Fibroblast of lung (primary cell): ENCODE measurements around the gene SLC35A4. TPM values are rescaled to one million over a fixed set of nuclear protein-coding genes. Genes with fewer than 3 reads are reported as not detected.
"Not testable (repeated sequence)": the region's sequence is repeated elsewhere in the genome, so short reads cannot be mapped to it uniquely, and the experiment has no call there.

Source experiments
- DNase-seq, 2 donors: peaks; one replicate each; pipeline versions ENCODE4 v3.0.0 to v3.0.0-alpha.2; 2010; ENCODE audit warnings: low read depth in 2 of 2
- H2AFZ ChIP-seq: 2 replicates; pipeline ENCODE4 v1.5.1; 2012; ENCODE audit warnings: low read length, control low read depth, inconsistent platforms
- H3K27ac ChIP-seq: 2 replicates; pipeline ENCODE4 v1.5.1; 2011; ENCODE audit warnings: low read length, control low read depth; ENCODE audit not compliant: insufficient read depth
- H3K27me3 ChIP-seq: 2 replicates; pipeline ENCODE4 v1.5.1; 2011; ENCODE audit warnings: mild to moderate bottlenecking, low read length; ENCODE audit not compliant: control insufficient read depth, insufficient read depth
- H3K36me3 ChIP-seq: 2 replicates; pipeline ENCODE4 v1.5.1; 2011; ENCODE audit warnings: low read length; ENCODE audit not compliant: control insufficient read depth, insufficient read depth
- H3K4me1 ChIP-seq: 2 replicates; pipeline ENCODE4 v1.5.1; 2011; ENCODE audit warnings: low read length; ENCODE audit not compliant: control insufficient read depth, insufficient read depth; ENCODE audit errors: extremely low read depth
- H3K4me2 ChIP-seq: 2 replicates; pipeline ENCODE4 v1.5.1; 2011; ENCODE audit warnings: low read length, control low read depth; ENCODE audit not compliant: insufficient read depth; ENCODE audit errors: extremely low read depth
- H3K4me3 ChIP-seq, 4 experiments: fragments of 200-600 bp in 1 of 4; sonication (generic) in 1 of 4; replicated peaks in 1 of 4; 2 replicates each; pipeline ENCODE4 v1.5.1; 2011 to 2016; ENCODE audit warnings: low read length in 4 of 4, low read depth in 3 of 4, mild to moderate bottlenecking in 3 of 4, control low read depth in 2 of 4, inconsistent platforms in 1 of 4, mixed read lengths in 1 of 4; ENCODE audit not compliant: insufficient read depth in 1 of 4; ENCODE audit errors: control extremely low read depth in 1 of 4
- H3K79me2 ChIP-seq: 2 replicates; pipeline ENCODE4 v1.5.1; 2012; ENCODE audit warnings: mild to moderate bottlenecking, low read length, inconsistent platforms; ENCODE audit not compliant: control insufficient read depth, insufficient read depth
- H3K9ac ChIP-seq: 2 replicates; pipeline ENCODE4 v1.5.1; 2011; ENCODE audit warnings: mild to moderate bottlenecking, low read length, control low read depth; ENCODE audit not compliant: insufficient read depth
- H3K9me3 ChIP-seq: 2 replicates; pipeline ENCODE4 v1.5.1; 2012; ENCODE audit warnings: low read depth, low read length; ENCODE audit not compliant: control insufficient read depth, insufficient read depth
- H4K20me1 ChIP-seq: 2 replicates; pipeline ENCODE4 v1.5.1; 2011; ENCODE audit warnings: low read length; ENCODE audit not compliant: control insufficient read depth, insufficient read depth; ENCODE audit errors: extremely low read depth
- EZH2 ChIP-seq: IDR thresholded peaks from 2 replicates; pipeline ENCODE4 v1.5.1; 2012; ENCODE audit warnings: low read length, control low read depth, mild to moderate bottlenecking; ENCODE audit errors: missing control alignments
- polyA plus RNA-seq, 2 donors: library from polyadenylated mRNA; depleted of rRNA in 1 of 2; stranded (reverse) in 1 of 2; unstranded in 1 of 2; fragments of >200 nt; gene quantifications; 2 replicates each; pipeline ENCODE4 v1.2.1, GENCODE V29; 2011 to 2012; ENCODE audit warnings: missing spikeins in 1 of 2
- total RNA-seq: library from RNA; depleted of rRNA; stranded (reverse); fragments of >200 nt; gene quantifications from 2 replicates; pipeline ENCODE4 v1.2.1, GENCODE V29; 2014
- TF ChIP-seq, protein P1 (sequence below), 2 donors: IDR thresholded peaks in 1 of 2; conservative IDR thresholded peaks in 1 of 2; 1 replicate in 1 of 2; 2 replicates in 1 of 2; pipeline ENCODE4 v1.5.1; 2011 to 2012; ENCODE audit warnings: low read length in 2 of 2, control low read depth in 1 of 2, inconsistent platforms in 1 of 2, low read depth in 1 of 2, mild to moderate bottlenecking in 1 of 2

The SLC35A4 gene
- total and polyA plus RNA-seq, 2 donors (not counting 1 experiment from before 2014, with no cell fraction given): 21.5 to 79.2 TPM

DNA sequence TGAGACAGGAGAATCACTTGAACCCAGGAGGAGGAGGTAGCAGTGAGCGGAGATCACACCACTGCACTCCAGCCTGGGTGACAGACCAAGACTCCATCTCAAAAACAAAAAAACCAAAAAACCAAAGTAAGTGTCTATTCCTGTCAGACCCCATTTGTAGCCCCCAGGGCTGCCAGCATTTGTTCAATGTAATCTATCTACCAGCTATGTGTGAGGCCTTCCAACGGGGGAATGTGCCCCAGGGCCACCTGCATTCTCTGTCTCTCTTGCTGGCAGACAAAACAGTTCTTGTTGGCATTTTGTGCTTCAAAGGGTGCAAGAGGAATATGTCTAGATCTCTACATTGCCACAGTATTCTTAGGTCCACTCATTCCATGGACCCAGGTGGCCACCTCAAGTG lies 34.2 kb downstream of the SLC35A4 start:
- Histone ChIP-seq H3K79me2 (no peaks in the 10 kb centered on the region), H3K27me3 (peaks cover 2% of the 10 kb centered on the region), H3K36me3 (no peaks in the 10 kb centered on the region), H4K20me1 (no peaks in the 10 kb centered on the region), H3K9ac (no peak overlapping the region), H2AFZ (no peak overlapping the region), H3K4me1 (no peaks in the 10 kb centered on the region), H3K9me3 (no peaks in the 10 kb centered on the region), H3K4me2 (no peak overlapping the region), H3K4me3 (no peak overlapping the region), H3K27ac (no peak overlapping the region)
- no peak for DNase-seq
- TF ChIP-seq, protein P1, sequence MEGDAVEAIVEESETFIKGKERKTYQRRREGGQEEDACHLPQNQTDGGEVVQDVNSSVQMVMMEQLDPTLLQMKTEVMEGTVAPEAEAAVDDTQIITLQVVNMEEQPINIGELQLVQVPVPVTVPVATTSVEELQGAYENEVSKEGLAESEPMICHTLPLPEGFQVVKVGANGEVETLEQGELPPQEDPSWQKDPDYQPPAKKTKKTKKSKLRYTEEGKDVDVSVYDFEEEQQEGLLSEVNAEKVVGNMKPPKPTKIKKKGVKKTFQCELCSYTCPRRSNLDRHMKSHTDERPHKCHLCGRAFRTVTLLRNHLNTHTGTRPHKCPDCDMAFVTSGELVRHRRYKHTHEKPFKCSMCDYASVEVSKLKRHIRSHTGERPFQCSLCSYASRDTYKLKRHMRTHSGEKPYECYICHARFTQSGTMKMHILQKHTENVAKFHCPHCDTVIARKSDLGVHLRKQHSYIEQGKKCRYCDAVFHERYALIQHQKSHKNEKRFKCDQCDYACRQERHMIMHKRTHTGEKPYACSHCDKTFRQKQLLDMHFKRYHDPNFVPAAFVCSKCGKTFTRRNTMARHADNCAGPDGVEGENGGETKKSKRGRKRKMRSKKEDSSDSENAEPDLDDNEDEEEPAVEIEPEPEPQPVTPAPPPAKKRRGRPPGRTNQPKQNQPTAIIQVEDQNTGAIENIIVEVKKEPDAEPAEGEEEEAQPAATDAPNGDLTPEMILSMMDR (conservative IDR thresholded peaks at IDR 0.05 in 1 of 2, IDR thresholded peaks at IDR 0.05 in 1 of 2; ENCODE audit: low read depth in 1 of 2, low read length in 2 of 2): no peak
- TF ChIP-seq EZH2: no peak

DNA sequence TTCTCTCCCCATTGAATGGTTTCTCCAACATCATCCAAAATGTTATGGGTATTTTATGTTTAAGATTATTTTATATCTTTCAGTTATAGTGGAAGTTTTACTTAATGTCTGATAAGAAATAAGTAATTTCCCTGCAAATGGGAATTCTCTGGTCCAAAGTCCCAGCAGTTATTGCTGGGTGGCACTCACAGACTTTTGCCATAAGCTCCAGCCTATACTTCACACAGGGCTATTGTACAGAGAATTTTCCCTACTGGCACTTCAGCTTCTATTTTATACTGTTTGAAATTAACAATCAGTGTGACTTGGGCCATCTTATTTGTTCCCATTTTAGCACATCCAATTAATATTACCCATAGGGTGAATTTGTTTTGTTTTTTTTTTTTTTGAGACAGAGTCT lies 35.5 kb downstream of the SLC35A4 start:
- Histone ChIP-seq H3K36me3 (no peaks in the 10 kb centered on the region), H3K4me3 (no peak overlapping the region), H3K9me3 (no peaks in the 10 kb centered on the region), H4K20me1 (no peaks in the 10 kb centered on the region), H2AFZ (no peak overlapping the region), H3K27ac (no peak overlapping the region), H3K27me3 (peaks cover 2% of the 10 kb centered on the region), H3K4me2 (no peak overlapping the region), H3K4me1 (no peaks in the 10 kb centered on the region), H3K9ac (no peak overlapping the region), H3K79me2 (no peaks in the 10 kb centered on the region)
- no peak for TF ChIP-seq EZH2
- TF ChIP-seq, protein P1 (conservative IDR thresholded peaks at IDR 0.05 in 1 of 2, IDR thresholded peaks at IDR 0.05 in 1 of 2; ENCODE audit: low read depth in 1 of 2, low read length in 2 of 2): no peak
- DNase-seq: no peak

DNA sequence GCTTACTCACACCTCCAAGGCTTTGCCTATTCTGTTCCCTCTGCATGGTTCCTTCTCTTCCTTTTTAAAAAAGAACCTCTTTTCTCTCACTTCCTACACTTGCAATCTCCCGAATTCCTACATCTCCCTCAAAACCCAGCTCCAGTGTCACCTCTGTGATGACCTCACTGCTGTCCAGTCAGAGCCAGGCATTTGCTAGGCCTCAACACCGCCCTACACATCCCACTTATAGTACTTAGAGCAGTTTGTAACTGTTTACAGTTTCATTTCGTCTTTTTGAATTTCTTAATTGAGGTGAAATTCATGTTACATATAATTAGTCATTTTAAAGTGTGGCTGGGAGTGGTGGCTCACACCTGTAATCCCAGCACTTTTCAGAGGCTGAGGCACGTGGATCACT lies 37.5 kb downstream of the SLC35A4 start:
- Histone ChIP-seq H3K4me3 (no peak overlapping the region), H3K9ac (no peak overlapping the region), H3K27me3 (no peaks in the 10 kb centered on the region), H2AFZ (no peak overlapping the region), H3K4me1 (no peaks in the 10 kb centered on the region), H3K27ac (no peak overlapping the region), H3K9me3 (no peaks in the 10 kb centered on the region), H3K4me2 (no peak overlapping the region), H3K36me3 (no peaks in the 10 kb centered on the region), H4K20me1 (no peaks in the 10 kb centered on the region), H3K79me2 (no peaks in the 10 kb centered on the region)
- TF ChIP-seq EZH2: no peak
- TF ChIP-seq, protein P1 (conservative IDR thresholded peaks at IDR 0.05 in 1 of 2, IDR thresholded peaks at IDR 0.05 in 1 of 2; ENCODE audit: low read depth in 1 of 2, low read length in 2 of 2): no peak
- no peak for DNase-seq

GRCh38 chr5:140603446-140603698 lies 38.7 kb downstream of the SLC35A4 start:
- not testable (repeated sequence) for H3K27ac ChIP-seq, H3K79me2 ChIP-seq, H3K9me3 ChIP-seq, H3K4me1 ChIP-seq, H3K36me3 ChIP-seq, DNase-seq, H3K27me3 ChIP-seq, H4K20me1 ChIP-seq, H3K9ac ChIP-seq, H2AFZ ChIP-seq, H3K4me2 ChIP-seq, H3K4me3 ChIP-seq
